ENCODE data around the gene RNH1.
A peak's percentile ranks its signal among the peaks of the same experiment; 100 is the strongest.

Gene RNH1

GRCh38 chr11:499201-500076, 7.6 kb downstream of the RNH1 start:
- TF ChIP-seq POLR2A (IDR thresholded peaks at IDR 0.05; ENCODE audit: low read depth, low read length) (no peak), PAX5 (IDR thresholded peaks at IDR 0.05; ENCODE audit: insufficient read depth, low read length, severe bottlenecking) (no peak), SPI1 (IDR thresholded peaks at IDR 0.05; ENCODE audit: low read depth, low read length) (no peak), TAF1 (IDR thresholded peaks at IDR 0.05; ENCODE audit: low read depth, low read length) (no peak)
- DNase-seq (ENCODE audit: insufficient read length, low spot score) (no peak), FAIRE-seq (no peak)

- DNase-seq (ENCODE audit: insufficient read length, low spot score), result peak; percentile 8
- TF ChIP-seq POLR2A (IDR thresholded peaks at IDR 0.05; ENCODE audit: low read depth, low read length) (no peak), PAX5 (IDR thresholded peaks at IDR 0.05; ENCODE audit: insufficient read depth, low read length, severe bottlenecking) (no peak), SPI1 (IDR thresholded peaks at IDR 0.05; ENCODE audit: low read depth, low read length) (no peak), POU2F2 (IDR thresholded peaks at IDR 0.05; ENCODE audit: low read depth, low read length) (no peak), POLR2AphosphoS5 (IDR thresholded peaks at IDR 0.05; ENCODE audit: low read depth, low read length) (no peak), TAF1 (IDR thresholded peaks at IDR 0.05; ENCODE audit: low read depth, low read length) (no peak)
- no peak for FAIRE-seq
Observed at GRCh38 chr11:498297-499181, 8.5 kb downstream of the RNH1 start.

- TF ChIP-seq TAF1 (IDR thresholded peaks at IDR 0.05; ENCODE audit: low read depth, low read length), result no peak
- TF ChIP-seq POLR2AphosphoS5 (IDR thresholded peaks at IDR 0.05; ENCODE audit: low read depth, low read length), result peak; percentile 36; the same call in 1 of the 2 replicates
- FAIRE-seq, result peak; percentile 90
- DNase-seq (ENCODE audit: insufficient read length, low spot score), result peak; percentile 9
Observed at GRCh38 chr11:497565-498296, 9.3 kb downstream of the RNH1 start.

GRCh38 chr11:496834-497564, 10.0 kb downstream of the RNH1 start:
- DNase-seq (ENCODE audit: insufficient read length, low spot score), result no peak
- no peak for TF ChIP-seq POU2F2 (IDR thresholded peaks at IDR 0.05; ENCODE audit: low read depth, low read length)
- TF ChIP-seq TAF1 (IDR thresholded peaks at IDR 0.05; ENCODE audit: low read depth, low read length), result no peak
- TF ChIP-seq POLR2AphosphoS5 (IDR thresholded peaks at IDR 0.05; ENCODE audit: low read depth, low read length), result peak; percentile 66
- peak; percentile 50 for TF ChIP-seq POLR2A (IDR thresholded peaks at IDR 0.05; ENCODE audit: low read depth, low read length)
- TF ChIP-seq SPI1 (IDR thresholded peaks at IDR 0.05; ENCODE audit: low read depth, low read length), result no peak
- no peak for TF ChIP-seq PAX5 (IDR thresholded peaks at IDR 0.05; ENCODE audit: insufficient read depth, low read length, severe bottlenecking)
- FAIRE-seq, result peak; percentile 76

- FAIRE-seq (no peak), DNase-seq (ENCODE audit: insufficient read length, low spot score) (peak; percentile 10)
- TF ChIP-seq POLR2AphosphoS5 (IDR thresholded peaks at IDR 0.05; ENCODE audit: low read depth, low read length), result no peak
Observed at GRCh38 chr11:495537-495931, 11.5 kb downstream of the RNH1 start.

- FAIRE-seq, result no peak
- TF ChIP-seq SPI1 (IDR thresholded peaks at IDR 0.05; ENCODE audit: low read depth, low read length) (no peak), POLR2AphosphoS5 (IDR thresholded peaks at IDR 0.05; ENCODE audit: low read depth, low read length) (no peak), POU2F2 (IDR thresholded peaks at IDR 0.05; ENCODE audit: low read depth, low read length) (no peak), PAX5 (IDR thresholded peaks at IDR 0.05; ENCODE audit: insufficient read depth, low read length, severe bottlenecking) (no peak), TAF1 (IDR thresholded peaks at IDR 0.05; ENCODE audit: low read depth, low read length) (no peak), POLR2A (IDR thresholded peaks at IDR 0.05; ENCODE audit: low read depth, low read length) (no peak)
- peak; percentile 12 for DNase-seq (ENCODE audit: insufficient read length, low spot score)
Observed at GRCh38 chr11:494761-495536, 12.1 kb downstream of the RNH1 start.

- DNase-seq (ENCODE audit: insufficient read length, low spot score) (peak; percentile 31), FAIRE-seq (no peak)
- no peak for TF ChIP-seq POLR2AphosphoS5 (IDR thresholded peaks at IDR 0.05; ENCODE audit: low read depth, low read length)
- no peak for TF ChIP-seq PAX5 (IDR thresholded peaks at IDR 0.05; ENCODE audit: insufficient read depth, low read length, severe bottlenecking)
- TF ChIP-seq POU2F2 (IDR thresholded peaks at IDR 0.05; ENCODE audit: low read depth, low read length), result no peak
- TF ChIP-seq TAF1 (IDR thresholded peaks at IDR 0.05; ENCODE audit: low read depth, low read length), result no peak
- TF ChIP-seq SPI1 (IDR thresholded peaks at IDR 0.05; ENCODE audit: low read depth, low read length), result no peak
- no peak for TF ChIP-seq POLR2A (IDR thresholded peaks at IDR 0.05; ENCODE audit: low read depth, low read length)
Observed at GRCh38 chr11:492427-493226, 14.4 kb downstream of the RNH1 start.

- peak; percentile 9 for DNase-seq (ENCODE audit: insufficient read length, low spot score)
- TF ChIP-seq SPI1 (IDR thresholded peaks at IDR 0.05; ENCODE audit: low read depth, low read length), result no peak
- TF ChIP-seq POLR2A (IDR thresholded peaks at IDR 0.05; ENCODE audit: low read depth, low read length), result no peak
- no peak for TF ChIP-seq POLR2AphosphoS5 (IDR thresholded peaks at IDR 0.05; ENCODE audit: low read depth, low read length)
- no peak for TF ChIP-seq POU2F2 (IDR thresholded peaks at IDR 0.05; ENCODE audit: low read depth, low read length)
- no peak for FAIRE-seq
Observed at GRCh38 chr11:491358-491757, 15.7 kb downstream of the RNH1 start.
